MV-4-11 (cell line): Measurements from ENCODE around the gene GASK1A.
A peak's percentile ranks its signal among the peaks of the same experiment; 100 is the strongest.
"Not testable (repeated sequence)": the region's sequence is repeated elsewhere in the genome, so short reads cannot be mapped to it uniquely, and the experiment has no call there.

Experiments used
- DNase-seq: peaks from one replicate; lab custom pipeline; 2025; lab: John Stamatoyannopoulos, UW

Gene GASK1A

GRCh38 chr3:42979044-42979972, at the start of gene GASK1A:
Gene GASK1A, plus strand, starts transcription at chr3:42979311. Its CDS starts 332 bp downstream, at chr3:42979643.
- DNase-seq = peak; percentile 49

- no peak for DNase-seq
Measured at GRCh38 chr3:42934111-42934510, 45.0 kb upstream of the GASK1A start.

GRCh38 chr3:42934910-42935309, 44.2 kb upstream of the GASK1A start:
- no peak for DNase-seq

GRCh38 chr3:42935472-42935871, 43.6 kb upstream of the GASK1A start:
- no peak for DNase-seq

GRCh38 chr3:42936157-42936981, 42.7 kb upstream of the GASK1A start:
- no peak for DNase-seq

GRCh38 chr3:42937334-42937733, 41.8 kb upstream of the GASK1A start:
- no peak for DNase-seq

- no peak for DNase-seq
Measured at GRCh38 chr3:42942693-42943092, 36.4 kb upstream of the GASK1A start.

- DNase-seq = no peak
Measured at GRCh38 chr3:42946050-42946449, 33.1 kb upstream of the GASK1A start.

- no peak for DNase-seq
Measured at GRCh38 chr3:42957573-42957972, 21.5 kb upstream of the GASK1A start.

GRCh38 chr3:42960282-42960681, 18.8 kb upstream of the GASK1A start:
- no peak for DNase-seq

GRCh38 chr3:42960786-42961185, 18.3 kb upstream of the GASK1A start:
- no peak for DNase-seq

- DNase-seq = peak; percentile 37
Measured at GRCh38 chr3:42961633-42962032, 17.5 kb upstream of the GASK1A start.

- DNase-seq = no peak
Measured at GRCh38 chr3:42963269-42963668, 15.8 kb upstream of the GASK1A start.

GRCh38 chr3:42964266-42964665, 14.8 kb upstream of the GASK1A start:
- no peak for DNase-seq

- no peak for DNase-seq
Measured at GRCh38 chr3:42970557-42970956, 8.6 kb upstream of the GASK1A start.

- no peak for DNase-seq
Measured at GRCh38 chr3:42970976-42971772, 7.9 kb upstream of the GASK1A start.

GRCh38 chr3:42974906-42975305, 4.2 kb upstream of the GASK1A start:
- DNase-seq = not testable (repeated sequence)

GRCh38 chr3:42975456-42975855, 3.7 kb upstream of the GASK1A start:
- peak; percentile 76 for DNase-seq

GRCh38 chr3:42975955-42976354, 3.2 kb upstream of the GASK1A start:
- DNase-seq = no peak

- no peak for DNase-seq
Measured at GRCh38 chr3:42980209-42980608, 1.1 kb downstream of the GASK1A start.

- DNase-seq = no peak
Measured at GRCh38 chr3:42980909-42981308, 1.8 kb downstream of the GASK1A start.
